Hepatocyte (in vitro differentiated cells): ENCODE results near the gene SLC8B1. TPM values are rescaled to one million over a fixed set of nuclear protein-coding genes. Genes with fewer than 3 reads are reported as not detected.

ENCODE experiments used
- DNase-seq: peaks from one replicate; pipeline ENCODE4 v3.0.0-alpha.2; 2016; ENCODE audit warnings: low spot score
- H2AFZ ChIP-seq: fragments of 200-600 bp; sonication (generic); 2 replicates; pipeline ENCODE4 v1.6.0; 2016; ENCODE audit warnings: antibody characterized with exemption, mild to moderate bottlenecking
- H3K27ac ChIP-seq: fragments of 200-600 bp; sonication (generic); 2 replicates; pipeline ENCODE4 v1.5.1; 2016; ENCODE audit warnings: mild to moderate bottlenecking
- H3K27me3 ChIP-seq: fragments of 200-600 bp; sonication (generic); 2 replicates; pipeline ENCODE4 v1.6.1; 2016
- H3K36me3 ChIP-seq: fragments of 200-600 bp; sonication (generic); replicated peaks from 2 replicates; pipeline ENCODE4 v1.5.1; 2016; ENCODE audit warnings: low read depth; ENCODE audit not compliant: insufficient read depth
- H3K4me1 ChIP-seq: fragments of 200-600 bp; sonication (generic); 2 replicates; pipeline ENCODE4 v1.5.1; 2016; ENCODE audit warnings: mild to moderate bottlenecking, moderate library complexity; ENCODE audit not compliant: insufficient read depth
- H3K4me2 ChIP-seq: fragments of 200-600 bp; sonication (generic); 2 replicates; pipeline ENCODE4 v1.6.0; 2016
- H3K4me3 ChIP-seq: fragments of 200-600 bp; sonication (generic); 2 replicates; pipeline ENCODE4 v1.5.1; 2016; ENCODE audit warnings: mild to moderate bottlenecking
- H3K79me2 ChIP-seq: fragments of 200-600 bp; sonication (generic); 2 replicates; pipeline ENCODE4 v1.6.0; 2017; ENCODE audit warnings: mild to moderate bottlenecking
- H3K9me2 ChIP-seq: fragments of 200-600 bp; sonication (generic); replicated peaks from 2 replicates; pipeline ENCODE4 v1.6.0; 2017; ENCODE audit warnings: mild to moderate bottlenecking; ENCODE audit not compliant: insufficient read depth
- H3K9me3 ChIP-seq: fragments of 200-600 bp; sonication (generic); 2 replicates; pipeline ENCODE4 v1.5.1; 2016; ENCODE audit warnings: low read depth, mild to moderate bottlenecking
- H4K20me1 ChIP-seq: fragments of 200-600 bp; sonication (generic); 2 replicates; pipeline ENCODE4 v1.6.0; 2016; ENCODE audit warnings: mild to moderate bottlenecking; ENCODE audit not compliant: insufficient read depth, poor library complexity, severe bottlenecking
- EZH2 ChIP-seq: fragments of 200-600 bp; sonication (generic); IDR thresholded peaks from 2 replicates; pipeline ENCODE4 v1.6.1; 2016; ENCODE audit warnings: antibody characterized with exemption, mild to moderate bottlenecking, borderline replicate concordance
- EZH2phosphoT487 ChIP-seq: fragments of 200-600 bp; sonication (generic); IDR thresholded peaks from one replicate; pipeline ENCODE4 v1.6.1; 2018; ENCODE audit warnings: antibody characterized with exemption, mild to moderate bottlenecking, low read depth, moderate library complexity; ENCODE audit not compliant: unreplicated experiment, severe bottlenecking
- WGBS: methylation state at CpG from one replicate; pipeline ENCODE4 v1.1.6; 2016; ENCODE audit warnings: low lambda C conversion rate; ENCODE audit errors: missing lambda C conversion rate; 5-methylcytosine and 5-hydroxymethylcytosine counted together
- polyA plus RNA-seq: library from polyadenylated mRNA; unstranded; fragments of >200 nt; fragmentation: Nextera tagmentation; extraction: Ambion mirVana; gene quantifications from 2 replicates; pipeline ENCODE4 v1.2.1, GENCODE V29; 2016
- total RNA-seq: library from RNA; depleted of rRNA; stranded (reverse); fragments of >200 nt; gene quantifications from 2 replicates; pipeline ENCODE4 v1.2.3, GENCODE V29; 2014
- TF ChIP-seq, protein P1 (sequence below): fragments of 200-600 bp; sonication (generic); IDR thresholded peaks from 2 replicates; pipeline ENCODE4 v1.5.1; 2016; ENCODE audit warnings: antibody characterized with exemption, mild to moderate bottlenecking; ENCODE audit not compliant: poor library complexity

The SLC8B1 gene
- total and polyA plus RNA-seq, 2 experiments from 2014 or later: 15.4 to 17.9 TPM

GRCh38 chr12:113297214-113297587 is 37.7 kb downstream of the SLC8B1 start:
- Histone ChIP-seq H3K4me1 (peaks cover 13% of the 10 kb centered on the region), H3K4me3 (no peak overlapping the region), H3K79me2 (no peaks in the 10 kb centered on the region), H3K27ac (no peak overlapping the region), H2AFZ (no peak overlapping the region), H3K27me3 (no peaks in the 10 kb centered on the region), H3K9me2 (no peaks in the 10 kb centered on the region), H3K9me3 (no peaks in the 10 kb centered on the region), H3K36me3 (no peaks in the 10 kb centered on the region), H4K20me1 (no peaks in the 10 kb centered on the region), H3K4me2 (no peak overlapping the region)
- WGBS: 88% methylated on average over 9 of the region's 9 CpGs
- no peak for DNase-seq
- no peak for TF ChIP-seq EZH2phosphoT487
- TF ChIP-seq, protein P1, sequence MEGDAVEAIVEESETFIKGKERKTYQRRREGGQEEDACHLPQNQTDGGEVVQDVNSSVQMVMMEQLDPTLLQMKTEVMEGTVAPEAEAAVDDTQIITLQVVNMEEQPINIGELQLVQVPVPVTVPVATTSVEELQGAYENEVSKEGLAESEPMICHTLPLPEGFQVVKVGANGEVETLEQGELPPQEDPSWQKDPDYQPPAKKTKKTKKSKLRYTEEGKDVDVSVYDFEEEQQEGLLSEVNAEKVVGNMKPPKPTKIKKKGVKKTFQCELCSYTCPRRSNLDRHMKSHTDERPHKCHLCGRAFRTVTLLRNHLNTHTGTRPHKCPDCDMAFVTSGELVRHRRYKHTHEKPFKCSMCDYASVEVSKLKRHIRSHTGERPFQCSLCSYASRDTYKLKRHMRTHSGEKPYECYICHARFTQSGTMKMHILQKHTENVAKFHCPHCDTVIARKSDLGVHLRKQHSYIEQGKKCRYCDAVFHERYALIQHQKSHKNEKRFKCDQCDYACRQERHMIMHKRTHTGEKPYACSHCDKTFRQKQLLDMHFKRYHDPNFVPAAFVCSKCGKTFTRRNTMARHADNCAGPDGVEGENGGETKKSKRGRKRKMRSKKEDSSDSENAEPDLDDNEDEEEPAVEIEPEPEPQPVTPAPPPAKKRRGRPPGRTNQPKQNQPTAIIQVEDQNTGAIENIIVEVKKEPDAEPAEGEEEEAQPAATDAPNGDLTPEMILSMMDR: no peak
- no peak for TF ChIP-seq EZH2

GRCh38 chr12:113296557-113297213 is 38.2 kb downstream of the SLC8B1 start:
- H3K27ac ChIP-seq: no peak overlapping the region
- H3K4me1 ChIP-seq: peaks cover 13% of the 10 kb centered on the region
- 96% methylated on average over 23 of the region's 23 CpGs for WGBS
- H3K36me3 ChIP-seq: no peaks in the 10 kb centered on the region
- no peak for DNase-seq
- no peak for TF ChIP-seq EZH2
- TF ChIP-seq, protein P1: no peak
- no peaks in the 10 kb centered on the region for H3K27me3 ChIP-seq
- H3K79me2 ChIP-seq: no peaks in the 10 kb centered on the region
- no peak overlapping the region for H3K4me3 ChIP-seq
- H2AFZ ChIP-seq: no peak overlapping the region
- H4K20me1 ChIP-seq: no peaks in the 10 kb centered on the region
- no peak overlapping the region for H3K4me2 ChIP-seq
- H3K9me3 ChIP-seq: no peaks in the 10 kb centered on the region
- no peaks in the 10 kb centered on the region for H3K9me2 ChIP-seq

DNA sequence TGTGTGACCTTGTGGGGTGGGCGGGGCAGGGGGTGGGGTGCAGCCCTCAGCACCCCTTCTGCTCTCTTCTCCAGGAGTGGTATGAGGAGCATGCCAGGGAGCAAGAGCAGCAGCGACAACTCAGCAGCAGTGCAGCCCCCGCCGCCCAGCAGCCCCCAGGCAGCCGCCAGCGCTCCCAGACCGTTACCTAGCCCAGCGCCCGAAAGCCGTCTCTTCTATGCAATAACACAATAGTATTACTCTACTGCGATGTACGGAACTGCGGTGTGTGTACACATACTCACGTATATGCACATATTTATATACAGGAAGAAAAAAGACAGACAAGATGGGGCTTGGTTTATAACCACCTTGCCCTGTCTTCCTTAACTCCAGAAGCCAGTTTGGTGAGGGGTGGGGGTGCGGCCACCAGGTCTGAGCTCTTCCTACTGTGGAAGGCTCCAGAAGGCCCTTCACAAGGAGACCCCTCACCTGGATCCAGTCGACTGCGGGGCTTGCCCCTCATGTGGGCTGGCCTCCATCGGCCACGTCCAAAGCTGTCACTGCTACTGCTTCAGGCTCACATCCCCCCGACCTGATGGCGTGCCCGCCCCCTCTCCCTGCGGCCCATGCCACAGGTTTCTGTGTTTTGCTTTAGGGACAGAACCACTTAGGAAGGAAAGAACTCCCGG is 38.9 kb downstream of the SLC8B1 start:
- Histone ChIP-seq H3K27ac (no peak overlapping the region), H3K79me2 (no peaks in the 10 kb centered on the region), H3K27me3 (no peaks in the 10 kb centered on the region), H3K9me2 (no peaks in the 10 kb centered on the region), H3K4me2 (no peak overlapping the region), H3K4me1 (peaks cover 13% of the 10 kb centered on the region), H3K9me3 (no peaks in the 10 kb centered on the region), H4K20me1 (no peaks in the 10 kb centered on the region), H2AFZ (no peak overlapping the region), H3K4me3 (no peak overlapping the region), H3K36me3 (no peaks in the 10 kb centered on the region)
- WGBS: 96% methylated on average over 21 of the region's 24 CpGs
- TF ChIP-seq, protein P1: no peak
- TF ChIP-seq EZH2phosphoT487: no peak
- no peak for TF ChIP-seq EZH2
- DNase-seq: no peak
